Measurements from ENCODE around the gene HSPA5.

GRCh38 chr9:125233678-125234077 is 7.5 kb downstream of the HSPA5 start:
- TF ChIP-seq NR3C1 (IDR thresholded peaks at IDR 0.05), result no peak
- no peak for TF ChIP-seq CTCF (IDR thresholded peaks at IDR 0.05)
- TF ChIP-seq POLR2A (IDR thresholded peaks at IDR 0.05; ENCODE audit: low read length), result no peak
- no peak for TF ChIP-seq CHD2 (IDR thresholded peaks at IDR 0.05; ENCODE audit: low read length, partially characterized antibody)
- no peak for TF ChIP-seq USF2 (IDR thresholded peaks at IDR 0.05)
- no peak for TF ChIP-seq SREBF2 (IDR thresholded peaks at IDR 0.05)
- TF ChIP-seq POLR2AphosphoS2 (conservative IDR thresholded peaks at IDR 0.05; ENCODE audit: low read length), result no peak
- TF ChIP-seq RFX5 (IDR thresholded peaks at IDR 0.05), result no peak

Measured in A549 (cell line).